Hindlimb muscle (tissue), 1 donor: Measurements from ENCODE around the gene LEPROT. TPM values are rescaled to one million over a fixed set of nuclear protein-coding genes. Genes with fewer than 3 reads are reported as not detected.

ENCODE experiments used
- DNase-seq: peaks from one replicate; pipeline ENCODE4 v3.0.0-alpha.2; 2013
- polyA plus RNA-seq: library from polyadenylated mRNA; unstranded; fragments of 120-200 nt; gene quantifications from one replicate; pipeline ENCODE4 v1.2.1, GENCODE V29; 2013; ENCODE audit not compliant: insufficient read length

Gene LEPROT
- polyA plus RNA-seq, 1 donor = 57.3 TPM

DNA sequence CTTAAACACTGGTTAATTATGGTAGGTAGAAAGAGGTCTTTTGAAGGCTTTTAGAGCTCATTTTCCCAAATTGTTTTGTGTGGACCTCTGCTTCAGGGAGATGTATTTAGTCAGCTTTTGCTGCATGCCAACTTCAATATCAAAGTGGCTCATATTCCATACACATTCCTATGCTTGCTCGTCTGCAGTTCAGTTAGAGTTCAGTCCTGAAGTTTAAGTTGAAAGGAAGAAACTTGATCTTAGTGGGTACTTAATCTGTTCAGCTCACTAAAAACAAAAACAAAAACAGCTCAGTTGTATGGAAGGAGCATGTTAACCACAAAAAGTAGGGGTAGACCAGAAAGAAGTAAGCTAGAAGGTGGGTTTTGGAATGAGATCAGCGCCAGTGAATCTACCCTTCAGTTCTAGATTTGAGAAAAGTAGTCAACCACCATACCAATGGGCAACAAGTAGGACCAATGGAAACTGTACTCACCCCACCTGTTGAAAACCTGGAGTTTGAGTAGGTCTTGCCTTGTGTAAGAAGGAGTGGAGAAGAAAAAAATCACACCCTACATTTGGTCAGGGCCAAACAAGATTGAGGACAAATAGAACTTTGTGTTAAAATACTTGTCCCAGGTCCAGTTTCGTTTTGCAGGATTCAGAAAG, 58.0 kb downstream of the LEPROT start:
- no peak for DNase-seq

DNA sequence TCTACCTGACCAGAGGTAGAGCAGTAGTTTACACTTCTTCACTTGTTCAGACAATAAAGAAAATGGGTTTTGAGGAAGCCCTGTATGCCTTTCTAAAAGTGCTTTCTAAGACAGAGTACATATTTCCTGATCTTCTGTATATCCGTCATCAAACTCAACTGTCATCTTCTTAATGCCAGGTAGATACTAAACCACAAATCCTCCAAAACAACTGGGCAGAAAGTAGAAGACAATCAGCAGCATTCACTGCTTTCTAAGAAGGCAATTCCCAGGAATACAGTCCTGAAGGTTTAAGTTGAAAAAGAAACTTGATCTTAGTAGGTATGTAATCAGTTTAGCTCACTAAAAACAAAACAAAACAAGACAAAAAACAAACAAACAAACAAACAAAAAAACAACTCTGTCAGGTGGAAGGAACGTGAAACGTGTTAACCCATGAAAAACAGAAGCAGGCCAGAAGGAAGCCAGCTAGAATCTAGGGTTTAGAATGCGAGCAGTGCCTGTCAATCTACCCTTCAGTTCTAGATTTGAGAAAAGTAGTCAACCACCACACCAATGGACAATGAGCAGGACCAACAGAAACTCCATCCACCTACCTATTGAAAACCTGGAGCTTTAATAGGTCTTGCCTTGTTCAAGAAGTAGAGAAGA, 59.2 kb downstream of the LEPROT start:
- no peak for DNase-seq

DNA sequence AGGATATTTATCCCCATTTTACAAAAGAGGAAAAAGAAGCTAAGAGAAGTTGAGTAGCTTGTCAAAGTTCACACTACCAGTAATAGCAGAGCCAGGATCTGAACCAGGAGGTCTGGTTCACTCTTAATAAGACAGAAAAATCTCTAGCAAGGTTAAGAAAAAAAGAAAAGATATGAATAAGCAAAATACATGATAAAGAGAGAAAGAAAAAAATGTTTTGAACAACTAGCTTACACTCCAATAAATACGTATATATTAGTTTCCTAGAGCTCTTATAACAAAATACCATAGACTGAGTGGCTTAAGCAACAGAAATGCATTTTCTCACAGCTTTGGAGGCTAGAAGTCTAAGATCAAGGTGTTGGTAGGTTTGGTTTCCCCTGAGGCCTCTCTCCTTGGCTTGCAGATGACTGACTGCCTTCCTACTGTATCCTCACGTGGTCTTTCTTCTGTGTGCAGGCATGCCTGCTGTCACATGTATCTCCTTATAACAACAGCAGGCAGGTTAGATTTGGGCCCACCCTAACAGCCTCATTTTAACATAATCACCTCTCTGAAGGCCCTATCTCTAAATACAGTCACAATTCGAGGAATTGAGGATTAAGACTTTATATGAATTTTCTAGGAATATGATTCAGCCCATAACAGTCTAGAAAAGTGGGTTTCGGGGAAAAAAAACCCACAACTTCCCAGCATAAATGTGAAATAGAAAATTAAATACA, 60.4 kb downstream of the LEPROT start:
- DNase-seq = no peak

DNA sequence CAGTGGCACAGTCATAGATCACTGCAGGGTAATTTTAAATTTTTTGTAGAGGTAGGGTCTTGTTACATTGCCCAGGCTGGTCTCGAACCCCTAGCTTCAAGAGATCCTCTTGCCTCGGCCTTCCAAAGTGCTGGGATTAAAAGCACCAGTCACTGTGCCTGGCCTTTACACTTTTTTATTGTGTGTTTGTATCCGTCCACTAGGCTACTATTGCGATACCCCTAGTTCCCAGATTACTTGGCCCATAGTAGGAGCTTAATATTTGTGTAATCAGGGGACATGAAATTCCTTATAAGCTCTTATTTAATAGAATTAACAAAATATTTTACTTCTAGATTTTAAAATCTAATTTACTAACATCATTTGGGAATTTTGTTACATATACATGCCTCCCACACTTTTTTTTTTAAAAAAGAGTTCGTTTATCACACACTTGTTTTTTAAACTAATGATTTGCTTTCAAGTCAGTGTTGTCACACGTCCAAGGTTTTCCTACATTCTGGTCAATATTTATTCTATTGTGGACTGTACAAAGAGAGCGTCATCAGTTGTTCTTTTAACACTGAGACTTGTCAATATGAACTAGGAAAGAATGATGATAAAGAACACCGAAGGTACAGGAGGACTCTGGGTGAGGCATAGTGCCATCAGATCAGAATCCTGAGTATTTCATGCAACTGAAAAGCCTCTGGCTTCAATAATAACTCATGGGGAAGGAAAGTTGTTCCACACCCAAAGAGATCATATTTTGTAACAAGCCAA, 63.7 kb downstream of the LEPROT start:
- no peak for DNase-seq

Other genes starting within 250 kb of the LEPROT start
- gene DNAJC6, start 111.1 kb upstream of the LEPROT start, polyA plus RNA-seq = 0.56 TPM
- 5.9 TPM for gene LEPR, start within 50 bp of the LEPROT start, polyA plus RNA-seq